Caco-2 (cell line): ENCODE measurements around the gene TMEM258. TPM values are rescaled to one million over a fixed set of nuclear protein-coding genes. Genes with fewer than 3 reads are reported as not detected.

ENCODE experiments used
- BruUV-seq: library from RNA; stranded (reverse); fragments of 400-500 nt; replicated peaks from 2 replicates; lab custom pipeline; 2021; lab: Mats Ljungman, UMichigan
- CTCF ChIA-PET: fragments of 300-600 bp; sonication (Branson Sonifier 250); formaldehyde crosslinking; loops from one replicate; lab custom pipeline; 2022; ENCODE audit warnings: antibody characterized with exemption; lab: Charles Lee
- POLR2A ChIA-PET: fragments of 300-600 bp; sonication (Branson Sonifier 250); formaldehyde crosslinking; loops from one replicate; lab custom pipeline; 2022; ENCODE audit warnings: antibody characterized with exemption; lab: Charles Lee
- DNase-seq, 2 experiments: peaks; one replicate each; pipeline versions ENCODE4 v3.0.0 to v3.0.0-alpha.2; 2020 to 2022
- H3K27me3 ChIP-seq: replicated peaks from 2 replicates; pipeline ENCODE4 v1.6.0; 2011; ENCODE audit warnings: low read length; ENCODE audit not compliant: control insufficient read depth, insufficient read depth
- H3K36me3 ChIP-seq: 2 replicates; pipeline ENCODE4 v1.5.1; 2011; ENCODE audit warnings: low read length; ENCODE audit not compliant: control insufficient read depth, insufficient read depth
- H3K4me1 ChIP-seq: fragments of 250-450 bp; sonication (Bioruptor Pico); 2 replicates; pipeline ENCODE4 v1.5.1; 2020; ENCODE audit warnings: mild to moderate bottlenecking
- H3K4me3 ChIP-seq: 2 replicates; pipeline ENCODE4 v1.5.1; 2011; ENCODE audit warnings: low read depth, mild to moderate bottlenecking, control low read depth, low read length
- H3K9me3 ChIP-seq: fragments of 250-450 bp; sonication (Bioruptor Pico); 2 replicates; pipeline ENCODE4 v1.5.1; 2020; ENCODE audit warnings: mild to moderate bottlenecking, moderate library complexity
- H3K27ac Mint-ChIP-seq: one replicate; pipeline ENCODE4 v1.8.0; 2022; ENCODE audit warnings: mixed read lengths; ENCODE audit not compliant: unreplicated experiment
- H3K27me3 Mint-ChIP-seq: one replicate; pipeline ENCODE4 v1.8.0; 2022; ENCODE audit warnings: mixed read lengths; ENCODE audit not compliant: insufficient read depth, unreplicated experiment
- H3K36me3 Mint-ChIP-seq: one replicate; pipeline ENCODE4 v1.8.0; 2022; ENCODE audit warnings: mild to moderate bottlenecking, mixed read lengths; ENCODE audit not compliant: insufficient read depth, unreplicated experiment
- H3K4me1 Mint-ChIP-seq: one replicate; pipeline ENCODE4 v1.8.0; 2022; ENCODE audit warnings: low read depth, mixed read lengths; ENCODE audit not compliant: unreplicated experiment
- H3K4me3 Mint-ChIP-seq: one replicate; pipeline ENCODE4 v1.8.0; 2022; ENCODE audit warnings: mild to moderate bottlenecking, moderate library complexity, mixed read lengths; ENCODE audit not compliant: unreplicated experiment
- H3K9me3 Mint-ChIP-seq: one replicate; pipeline ENCODE4 v1.8.0; 2022; ENCODE audit warnings: mixed read lengths; ENCODE audit not compliant: unreplicated experiment
- intact Hi-C: fragments of 100-400 bp; cut with micrococcal nuclease; formaldehyde crosslinking; loops from one replicate; pipeline ENCODE4 v1.10.0; 2022; ENCODE audit not compliant: unreplicated experiment
- total RNA-seq: library from RNA; stranded (reverse); gene quantifications from 2 replicates; pipeline ENCODE4 v1.2.3, GENCODE V29; 2022
- TF ChIP-seq, protein P1 (sequence below), 2 experiments: fragments of 200-600 bp in 1 of 2; IDR thresholded peaks; 1 replicate in 1 of 2; 2 replicates in 1 of 2; pipeline versions ENCODE4 v1.5.1 to v1.8.0; 2011 to 2022; ENCODE audit warnings: antibody characterized with exemption in 1 of 2, control low read depth in 1 of 2, inconsistent platforms in 1 of 2, low read depth in 1 of 2, low read length in 1 of 2, mild to moderate bottlenecking in 1 of 2, moderate library complexity in 1 of 2; ENCODE audit not compliant: insufficient read depth in 1 of 2, severe bottlenecking in 1 of 2, unreplicated experiment in 1 of 2

The TMEM258 gene
- total RNA-seq, 1 experiment from 2014 or later = 197 TPM

DNA sequence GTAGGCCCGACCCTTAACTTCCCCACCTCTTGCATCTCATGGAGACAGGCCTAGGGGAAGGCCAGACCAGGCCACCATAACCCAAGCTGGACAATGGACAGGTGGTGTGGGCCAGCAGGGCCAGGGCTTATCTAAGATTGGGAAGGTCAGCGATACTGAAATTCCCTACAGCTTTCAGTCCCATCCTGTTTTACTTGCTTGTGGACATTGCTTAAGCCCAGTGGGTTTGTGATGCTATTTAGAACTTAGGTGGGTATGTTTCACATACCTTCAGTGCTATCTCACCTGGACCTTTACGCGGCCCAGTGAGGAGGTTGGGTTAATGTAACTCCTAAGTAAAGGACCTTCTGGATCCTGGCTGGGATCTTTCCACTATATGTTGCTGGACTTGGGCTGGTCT lies 37.4 kb upstream of the TMEM258 start:
- no peaks in the 10 kb centered on the region for H3K9me3 Mint-ChIP-seq
- Histone ChIP-seq H3K27me3 (no peaks in the 10 kb centered on the region), H3K4me1 (0 out of 2 replicates have a peak, but pooled peaks cover 19% of the 10 kb centered on the region), H3K9me3 (no peaks in the 10 kb centered on the region), H3K4me3 (no peak overlapping the region), H3K36me3 (no peaks in the 10 kb centered on the region)
- H3K36me3 Mint-ChIP-seq = peaks cover 6% of the 10 kb centered on the region
- intact Hi-C loops = no loop called here
- no peak overlapping the region for H3K27ac Mint-ChIP-seq
- H3K4me3 Mint-ChIP-seq = peak overlapping the region; percentile 86
- no peak for DNase-seq
- POLR2A ChIA-PET = no interaction called here
- TF ChIP-seq, protein P1, sequence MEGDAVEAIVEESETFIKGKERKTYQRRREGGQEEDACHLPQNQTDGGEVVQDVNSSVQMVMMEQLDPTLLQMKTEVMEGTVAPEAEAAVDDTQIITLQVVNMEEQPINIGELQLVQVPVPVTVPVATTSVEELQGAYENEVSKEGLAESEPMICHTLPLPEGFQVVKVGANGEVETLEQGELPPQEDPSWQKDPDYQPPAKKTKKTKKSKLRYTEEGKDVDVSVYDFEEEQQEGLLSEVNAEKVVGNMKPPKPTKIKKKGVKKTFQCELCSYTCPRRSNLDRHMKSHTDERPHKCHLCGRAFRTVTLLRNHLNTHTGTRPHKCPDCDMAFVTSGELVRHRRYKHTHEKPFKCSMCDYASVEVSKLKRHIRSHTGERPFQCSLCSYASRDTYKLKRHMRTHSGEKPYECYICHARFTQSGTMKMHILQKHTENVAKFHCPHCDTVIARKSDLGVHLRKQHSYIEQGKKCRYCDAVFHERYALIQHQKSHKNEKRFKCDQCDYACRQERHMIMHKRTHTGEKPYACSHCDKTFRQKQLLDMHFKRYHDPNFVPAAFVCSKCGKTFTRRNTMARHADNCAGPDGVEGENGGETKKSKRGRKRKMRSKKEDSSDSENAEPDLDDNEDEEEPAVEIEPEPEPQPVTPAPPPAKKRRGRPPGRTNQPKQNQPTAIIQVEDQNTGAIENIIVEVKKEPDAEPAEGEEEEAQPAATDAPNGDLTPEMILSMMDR (IDR thresholded peaks at IDR 0.05; ENCODE audit: insufficient read depth in 1 of 2, low read depth in 1 of 2, low read length in 1 of 2, severe bottlenecking in 1 of 2, unreplicated experiment in 1 of 2) = no peak
- no peaks in the 10 kb centered on the region for H3K27me3 Mint-ChIP-seq
- CTCF ChIA-PET = no interaction called here
- BruUV-seq = no TSS peak
- peaks cover 8% of the 10 kb centered on the region for H3K4me1 Mint-ChIP-seq

- Mint-ChIP-seq H3K36me3 (peaks cover 6% of the 10 kb centered on the region), H3K9me3 (no peaks in the 10 kb centered on the region), H3K4me3 (peak overlapping the region; percentile 86), H3K27me3 (no peaks in the 10 kb centered on the region), H3K4me1 (peaks cover 8% of the 10 kb centered on the region), H3K27ac (peak overlapping the region; percentile 39)
- peak overlapping the region; percentile 64 for H3K4me3 ChIP-seq
- TF ChIP-seq, protein P1 (IDR thresholded peaks at IDR 0.05; ENCODE audit: insufficient read depth in 1 of 2, low read depth in 1 of 2, low read length in 1 of 2, severe bottlenecking in 1 of 2, unreplicated experiment in 1 of 2) = peak; percentile 61 to 77
- H3K27me3 ChIP-seq = no peaks in the 10 kb centered on the region
- CTCF ChIA-PET = interaction anchor here (1.1 to 1.9 kb wide), 2 partner anchors 13 to 43 kb away, joined by 3 to 7 read pairs; partner anchors contain the start of gene FADS1
- intact Hi-C loops = no loop called here
- no TSS peak for BruUV-seq
- H3K36me3 ChIP-seq = no peaks in the 10 kb centered on the region
- POLR2A ChIA-PET = no interaction called here
- 0 out of 2 replicates have a peak, but pooled peaks cover 19% of the 10 kb centered on the region for H3K4me1 ChIP-seq
- DNase-seq = peak in 1 of 2 experiments; percentile 61
- H3K9me3 ChIP-seq = no peaks in the 10 kb centered on the region
Measured at GRCh38 chr11:61828629-61829407, 36.4 kb upstream of the TMEM258 start.

DNA sequence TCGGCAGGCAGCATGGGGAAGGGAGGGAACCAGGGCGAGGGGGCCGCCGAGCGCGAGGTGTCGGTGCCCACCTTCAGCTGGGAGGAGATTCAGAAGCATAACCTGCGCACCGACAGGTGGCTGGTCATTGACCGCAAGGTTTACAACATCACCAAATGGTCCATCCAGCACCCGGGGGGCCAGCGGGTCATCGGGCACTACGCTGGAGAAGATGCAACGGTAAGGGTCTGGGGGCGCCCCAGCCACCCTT lies 35.9 kb upstream of the TMEM258 start:
- intact Hi-C loops = no loop called here
- H3K4me3 Mint-ChIP-seq = peak overlapping the region; percentile 86
- peaks cover 6% of the 10 kb centered on the region for H3K36me3 Mint-ChIP-seq
- Histone ChIP-seq H3K4me3 (peak overlapping the region; percentile 64), H3K27me3 (no peaks in the 10 kb centered on the region), H3K36me3 (no peaks in the 10 kb centered on the region), H3K9me3 (no peaks in the 10 kb centered on the region), H3K4me1 (peaks cover 24% of the 10 kb centered on the region; the same call in 1 of the 2 replicates)
- POLR2A ChIA-PET = interaction anchor here (1.4 kb wide), 1 partner anchor 13 kb away, joined by 4 read pairs; no protein-coding TSS in a partner anchor
- no peaks in the 10 kb centered on the region for H3K9me3 Mint-ChIP-seq
- H3K27me3 Mint-ChIP-seq = no peaks in the 10 kb centered on the region
- TF ChIP-seq, protein P1 (IDR thresholded peaks at IDR 0.05; ENCODE audit: insufficient read depth in 1 of 2, low read depth in 1 of 2, low read length in 1 of 2, severe bottlenecking in 1 of 2, unreplicated experiment in 1 of 2) = no peak
- peaks cover 8% of the 10 kb centered on the region for H3K4me1 Mint-ChIP-seq
- CTCF ChIA-PET = interaction anchor here (1.1 to 1.9 kb wide), 2 partner anchors 12 to 44 kb away, joined by 3 to 7 read pairs; partner anchors contain the start of gene FADS1
- no peak for DNase-seq
- BruUV-seq = no TSS peak
- peak overlapping the region; percentile 39 for H3K27ac Mint-ChIP-seq
